Smooth muscle cell of the coronary artery (primary cell): Measurements from ENCODE around the gene MARK3. TPM values are rescaled to one million over a fixed set of nuclear protein-coding genes. Genes with fewer than 3 reads are reported as not detected.

Experiments
- total RNA-seq: library from RNA; depleted of rRNA; stranded (reverse); fragments of >200 nt; gene quantifications from 2 replicates; pipeline ENCODE4 v1.2.3, GENCODE V29; 2014; ENCODE audit warnings: low replicate concordance

MARK3 gene
- total RNA-seq, result 69.1 and 69.4 TPM in 2 replicates

DNA sequence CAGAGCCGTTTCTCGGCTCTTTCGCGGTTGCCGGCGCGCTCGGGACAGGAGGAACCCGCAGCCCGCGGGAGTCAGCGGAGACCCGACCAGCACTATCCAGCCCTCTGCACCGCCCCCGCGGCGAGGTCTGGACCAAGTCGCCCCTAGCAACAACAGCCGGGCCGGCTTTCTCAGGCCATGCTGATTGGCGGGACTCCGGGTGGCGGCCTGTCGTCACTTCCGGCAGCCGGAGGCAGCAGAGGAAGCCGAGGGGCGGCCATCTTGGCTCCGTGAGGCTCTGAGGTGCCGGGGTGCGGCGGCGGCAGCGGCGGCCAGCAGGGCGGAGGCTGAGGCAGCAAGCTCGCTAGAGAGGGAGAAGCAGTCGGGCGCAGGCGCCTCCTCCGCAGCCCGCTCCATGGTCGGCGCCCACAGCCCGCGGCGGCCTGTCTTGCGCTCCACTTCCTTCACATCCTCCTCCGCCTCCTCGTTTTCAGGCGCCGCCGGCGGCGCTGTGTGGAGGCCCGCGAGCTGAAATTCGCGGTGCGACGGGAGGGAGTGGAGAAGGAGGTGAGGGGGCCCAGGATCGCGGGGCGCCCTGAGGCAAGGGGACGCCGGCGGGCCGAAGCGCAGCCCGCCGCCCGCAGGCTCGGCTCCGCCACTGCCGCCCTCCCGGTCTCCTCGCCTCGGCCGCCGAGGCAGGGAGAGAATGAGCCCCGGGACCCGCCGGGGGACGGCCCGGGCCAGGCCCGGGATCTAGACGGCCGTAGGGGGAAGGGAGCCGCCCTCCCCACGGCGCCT, at the start of gene MARK3:
Gene MARK3, plus strand, starts transcription at position 264 of the 777 bp plus-strand sequence. CDS start 615 bp downstream, outside the sequence.

DNA sequence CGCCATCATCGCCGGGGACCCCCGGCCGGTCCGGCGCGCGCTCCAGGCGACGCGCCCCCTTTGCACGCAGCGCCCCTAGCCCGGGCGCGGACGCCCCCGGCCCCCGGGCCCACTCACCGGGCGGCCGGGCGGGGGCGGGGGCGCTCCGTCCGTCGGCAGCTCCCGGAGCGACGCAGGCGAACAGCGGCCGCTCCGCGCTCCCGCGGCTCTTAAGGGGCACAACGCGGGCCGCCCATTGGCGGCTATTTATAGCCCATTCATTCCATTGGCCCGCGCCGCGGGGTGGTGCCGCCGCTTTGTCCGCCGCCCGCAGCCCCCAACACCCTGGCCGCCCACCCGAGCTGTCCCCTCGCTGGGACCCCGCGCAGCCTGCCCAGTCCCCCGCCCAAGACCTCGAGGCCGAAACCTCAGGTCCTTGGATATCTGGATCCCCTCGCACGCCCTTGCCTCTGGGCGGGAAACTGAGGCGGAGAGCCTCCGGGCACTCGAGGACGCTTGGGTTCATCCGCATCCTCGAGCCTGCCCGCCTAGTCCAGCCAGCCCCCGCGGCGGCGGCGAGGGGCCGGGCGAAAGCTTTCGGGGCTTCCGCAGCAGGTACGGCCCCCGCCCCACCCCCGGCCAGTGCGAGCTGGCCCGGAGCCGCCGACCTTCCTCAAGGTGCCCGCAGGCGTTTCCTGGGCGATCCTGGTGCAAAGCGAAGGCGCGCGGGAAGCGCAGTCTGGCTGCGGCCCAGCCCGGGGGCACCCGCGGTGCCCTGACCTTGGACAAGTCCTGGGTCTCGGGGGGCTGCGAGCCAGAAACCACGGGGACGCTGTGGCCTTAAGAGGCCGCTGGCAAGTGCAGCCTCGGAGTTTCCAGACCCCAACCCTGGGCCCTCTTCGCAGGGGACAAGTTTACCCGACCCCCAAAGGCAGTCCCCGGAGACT, 137.7 kb downstream of the MARK3 start, which contains the start of gene CKB:
Gene CKB, minus strand, starts transcription at position 182 of the 926 bp plus-strand sequence. CDS start 337 bp downstream, outside the sequence.

DNA sequence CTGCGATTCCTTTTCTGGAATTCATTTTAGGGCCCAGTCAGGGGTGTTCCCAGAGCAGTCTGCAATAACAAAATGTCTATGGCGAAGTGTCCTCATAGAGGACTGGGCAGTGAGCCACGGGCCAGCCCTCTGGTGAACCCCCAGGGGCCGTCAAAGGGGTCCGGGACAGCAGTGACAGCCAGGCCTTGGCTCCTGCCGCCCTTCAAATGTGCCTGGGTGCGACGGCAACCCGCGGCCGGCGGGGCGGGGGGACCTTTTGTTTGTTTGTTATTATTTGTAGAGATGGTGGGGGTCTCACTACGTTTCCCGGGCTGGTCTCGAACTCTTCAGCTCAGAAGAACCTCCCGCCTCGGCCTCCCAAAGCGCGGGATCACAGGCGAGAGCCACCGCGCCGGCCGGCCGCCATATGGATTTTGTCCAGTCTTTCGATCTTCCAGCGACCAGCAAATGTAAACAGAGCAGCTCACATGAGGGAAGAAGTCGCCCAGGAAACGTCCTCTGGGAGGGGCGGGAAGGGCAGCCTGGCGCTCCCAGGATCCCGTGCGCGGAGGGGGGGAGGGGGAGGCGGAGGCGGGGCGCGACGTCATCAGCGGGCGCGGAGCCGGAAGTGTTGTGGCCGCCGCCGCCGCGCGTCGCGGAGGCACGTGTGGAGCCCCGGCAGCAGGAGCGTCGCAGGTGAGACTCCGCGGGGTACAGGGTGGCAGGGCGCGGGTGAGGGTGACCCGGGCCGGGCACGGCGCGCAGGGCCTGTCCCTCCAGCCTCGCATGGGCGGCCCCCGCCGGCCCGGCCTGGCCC, 143.6 kb downstream of the MARK3 start, which contains the start of gene TRMT61A:
Gene TRMT61A, plus strand, starts transcription at position 610 of the 796 bp plus-strand sequence. CDS start 783 bp downstream, outside the sequence.

Other genes with a start within 250 kb of the MARK3 start
- gene EIF5, start 51.2 kb upstream of the MARK3 start, total RNA-seq, result 114 and 401 TPM in 2 replicates
- gene CKB, start 137.4 kb downstream of the MARK3 start, total RNA-seq, result 12.8 and 48.9 TPM in 2 replicates
- 6.5 and 8.5 TPM in 2 replicates for gene TRMT61A, start 143.8 kb downstream of the MARK3 start, total RNA-seq
- 14.3 and 21.0 TPM in 2 replicates for gene BAG5, start 177.2 kb downstream of the MARK3 start, total RNA-seq
- gene COA8, start 177.5 kb downstream of the MARK3 start, total RNA-seq, result 2.8 and 16.3 TPM in 2 replicates
- gene KLC1, start 243.8 kb downstream of the MARK3 start, total RNA-seq, result 225 and 262 TPM in 2 replicates